ENCODE data around the gene KCNQ2.

The KCNQ2 gene

DNA sequence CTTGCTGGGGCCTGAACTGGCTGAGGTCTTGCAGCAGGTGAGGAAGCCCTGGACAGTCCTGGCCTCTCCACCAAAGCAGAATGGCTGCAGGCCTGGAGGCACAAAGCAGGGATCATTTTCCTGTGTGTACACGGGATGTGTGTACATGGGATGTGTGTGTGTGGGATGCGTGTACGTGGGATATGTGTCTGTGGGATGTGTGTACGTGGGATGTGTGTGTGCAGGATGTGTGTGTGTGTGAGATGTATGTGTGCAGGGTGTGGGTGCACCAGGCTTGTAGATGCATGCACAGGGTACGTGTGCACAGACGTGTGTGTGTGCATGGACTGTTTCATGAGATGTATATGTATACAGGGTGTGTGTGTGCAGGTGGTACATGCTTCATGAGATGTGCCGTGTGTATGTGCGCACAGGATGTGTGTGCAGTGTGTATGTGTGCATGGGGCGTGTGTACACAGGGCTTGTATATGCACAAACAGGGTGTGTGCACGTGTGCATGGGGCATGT, 103.4 kb downstream of the KCNQ2 start:
- no peak for DNase-seq (ENCODE audit: low read depth, low spot score)
- ChIA-PET POLR2A (no interaction called here), CTCF (no interaction called here)
- TF ChIP-seq CTCF (IDR thresholded peaks at IDR 0.05; ENCODE audit: insufficient read depth, low read length, missing control alignments): no peak
- no peak overlapping the region for H3K4me3 ChIP-seq (ENCODE audit: low read depth, low read length)

GRCh38 chr20:63368151-63368550, 104.3 kb downstream of the KCNQ2 start:
- no peak for TF ChIP-seq CTCF (IDR thresholded peaks at IDR 0.05; ENCODE audit: insufficient read depth, low read length, missing control alignments)
- no peak overlapping the region for H3K4me3 ChIP-seq (ENCODE audit: low read depth, low read length)
- CTCF ChIA-PET: interaction anchor here (1.0 to 1.4 kb wide), 2 partner anchors 10 to 128 kb away, joined by 3 to 4 read pairs; no protein-coding TSS in a partner anchor
- no peak for DNase-seq (ENCODE audit: low read depth, low spot score)
- POLR2A ChIA-PET: no interaction called here

DNA sequence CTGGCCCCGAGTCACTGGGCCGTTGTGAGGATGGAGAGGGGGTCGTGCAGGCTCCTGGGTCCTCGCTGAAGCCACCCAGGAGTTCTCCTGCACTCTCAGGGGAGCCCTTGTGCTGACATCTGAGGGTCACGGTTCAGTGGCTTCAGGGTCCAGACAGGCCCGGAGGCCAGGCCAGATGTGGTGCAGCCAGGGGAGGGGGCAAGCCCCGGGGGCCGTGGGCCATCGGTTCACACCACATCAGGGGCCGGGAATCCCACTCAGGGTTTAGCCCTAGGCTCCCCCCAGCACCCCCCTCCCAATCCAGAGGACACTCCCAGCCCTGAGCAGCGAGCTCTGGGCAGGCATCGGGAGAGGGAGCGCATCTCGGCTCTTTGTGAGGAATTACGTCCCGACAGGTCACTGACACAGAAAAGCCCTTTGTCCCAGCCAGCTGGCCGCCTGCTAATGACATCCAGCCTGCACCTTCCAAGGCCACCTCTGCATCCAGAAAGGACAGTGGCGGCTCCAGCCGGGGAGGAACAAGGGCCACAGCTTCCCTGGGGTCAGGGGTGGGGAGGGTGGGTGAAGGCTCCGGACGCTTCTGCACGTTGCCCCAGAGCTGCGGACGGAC, 104.9 kb downstream of the KCNQ2 start:
- DNase-seq (ENCODE audit: low read depth, low spot score): no peak
- ChIA-PET POLR2A (no interaction called here), CTCF (interaction anchor here (1.0 to 1.4 kb wide), 2 partner anchors 10 to 129 kb away, joined by 3 to 4 read pairs; no protein-coding TSS in a partner anchor)
- no peak overlapping the region for H3K4me3 ChIP-seq (ENCODE audit: low read depth, low read length)
- no peak for TF ChIP-seq CTCF (IDR thresholded peaks at IDR 0.05; ENCODE audit: insufficient read depth, low read length, missing control alignments)

DNA sequence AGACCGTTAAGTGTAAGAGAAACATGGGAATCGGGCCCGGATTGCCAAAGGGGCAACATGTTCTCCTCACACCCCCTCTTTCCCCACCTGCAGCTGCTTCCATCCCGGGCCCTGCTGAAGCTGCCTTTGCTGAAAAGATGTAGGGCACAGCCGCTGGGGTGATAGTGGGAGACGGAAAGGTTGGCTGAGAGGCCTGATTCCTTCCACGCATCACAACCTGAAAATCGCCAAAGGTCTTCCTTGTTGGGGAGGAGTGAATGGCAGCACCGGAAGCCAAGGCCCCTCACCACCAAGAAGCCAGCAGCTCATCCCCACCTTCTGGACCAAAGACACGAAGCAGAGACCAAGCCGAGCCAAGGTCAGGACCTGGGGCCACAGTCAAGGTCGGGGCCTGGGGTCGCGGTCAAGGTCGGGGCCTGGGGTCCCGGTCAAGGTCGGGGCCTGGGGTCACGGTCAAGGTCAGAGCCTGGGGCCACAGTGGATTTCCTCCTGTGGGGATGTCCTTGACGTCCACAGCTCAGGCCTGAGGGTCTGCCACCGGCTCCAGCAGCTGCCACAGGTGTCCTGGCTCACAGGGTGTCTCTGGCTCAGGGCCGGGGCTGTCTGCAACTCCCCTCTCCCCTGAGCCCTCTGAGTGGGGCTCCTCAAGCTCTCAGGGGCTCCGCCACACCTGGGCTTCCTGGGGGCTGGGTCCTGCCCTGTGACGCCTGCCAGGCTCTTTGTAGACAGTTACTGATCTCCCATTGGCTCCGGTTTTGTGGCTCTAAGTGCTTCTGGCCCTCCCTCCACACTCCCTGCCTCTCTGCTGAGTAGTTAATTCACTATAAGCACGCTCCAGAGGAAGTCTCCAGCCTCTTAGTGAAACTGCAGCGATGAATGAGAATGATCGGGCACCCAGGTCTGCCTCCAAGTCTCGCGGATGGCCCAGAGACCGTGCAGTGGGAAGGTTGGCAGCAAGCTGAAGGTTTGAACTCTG, 105.8 kb downstream of the KCNQ2 start:
- no peak for DNase-seq (ENCODE audit: low read depth, low spot score)
- no peak overlapping the region for H3K4me3 ChIP-seq (ENCODE audit: low read depth, low read length)
- TF ChIP-seq CTCF (IDR thresholded peaks at IDR 0.05; ENCODE audit: insufficient read depth, low read length, missing control alignments): no peak
- ChIA-PET POLR2A (no interaction called here), CTCF (interaction anchor here (1.0 to 1.4 kb wide), 2 partner anchors 11 to 130 kb away, joined by 3 to 4 read pairs; no protein-coding TSS in a partner anchor)

DNA sequence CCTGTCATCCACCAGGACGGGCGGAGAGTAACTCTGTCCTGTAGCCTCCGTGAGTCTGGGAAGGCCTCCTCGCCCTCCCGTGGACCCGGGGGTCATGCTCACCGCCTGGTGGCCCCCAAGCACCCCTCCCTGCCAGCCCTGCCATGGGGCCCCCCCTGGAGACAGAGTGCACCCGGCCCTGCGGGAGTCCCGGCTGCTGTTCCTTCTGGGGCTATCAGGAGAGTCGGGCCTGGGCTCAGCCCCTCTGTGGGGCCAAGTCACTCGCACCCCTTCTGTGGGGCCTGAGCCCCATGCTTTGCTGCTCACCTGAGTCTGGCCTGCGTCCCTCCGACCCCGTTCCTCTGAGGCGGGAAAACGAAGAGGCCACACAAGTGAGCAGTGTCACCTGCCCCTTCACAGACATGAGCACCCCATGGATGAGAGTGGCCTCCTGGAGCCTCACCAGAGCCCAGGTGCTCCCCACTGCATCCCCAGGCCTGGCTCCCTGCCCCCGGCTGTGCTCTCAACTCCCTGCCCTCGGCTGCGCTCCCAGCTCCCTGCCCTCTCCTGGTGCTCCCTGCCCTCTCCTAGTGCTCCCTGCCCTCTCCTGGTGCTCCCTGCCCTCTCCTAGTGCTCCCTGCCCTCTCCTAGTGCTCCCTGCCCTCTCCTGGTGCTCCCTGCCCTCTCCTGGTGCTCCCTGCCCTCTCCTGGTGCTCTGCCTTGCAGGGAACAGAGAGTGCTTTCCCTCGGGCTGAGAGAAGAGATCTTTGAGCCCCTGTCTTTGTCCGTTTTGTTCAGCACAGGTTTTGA, 106.7 kb downstream of the KCNQ2 start:
- POLR2A ChIA-PET: no interaction called here
- H3K4me3 ChIP-seq (ENCODE audit: low read depth, low read length): no peak overlapping the region
- CTCF ChIA-PET: no interaction called here
- no peak for TF ChIP-seq CTCF (IDR thresholded peaks at IDR 0.05; ENCODE audit: insufficient read depth, low read length, missing control alignments)
- no peak for DNase-seq (ENCODE audit: low read depth, low spot score)
